ENCODE results near the gene AKAP13. TPM values are rescaled to one million over a fixed set of nuclear protein-coding genes. Genes with fewer than 3 reads are reported as not detected.
A peak's percentile ranks its signal among the peaks of the same experiment; 100 is the strongest.
"Not testable (repeated sequence)": the region's sequence is repeated elsewhere in the genome, so short reads cannot be mapped to it uniquely, and the experiment has no call there.

The AKAP13 gene
- total RNA-seq, 4 donors from 2014 or later: 57.3 to 178 (median 81.5) TPM

GRCh38 chr15:85657132-85657531 is 276.7 kb downstream of the AKAP13 start:
- intact Hi-C loops (cut with DNase I): no loop called here
- H3K4me3 ChIP-seq: no peak overlapping the region
- no peak for TF ChIP-seq CTCF (IDR thresholded peaks at IDR 0.05)
- no peak for TF ChIP-seq POLR2A (IDR thresholded peaks at IDR 0.05)
- H3K27ac ChIP-seq: no peak overlapping the region
- 0 to 89% methylated on average over 1 of the region's 1 CpG for WGBS, 2 donors
- no peaks in the 10 kb centered on the region for H3K27me3 ChIP-seq
- no peaks in the 10 kb centered on the region for H3K9me3 ChIP-seq
- H3K36me3 ChIP-seq: peaks cover 0 to 99% (median 4%) of the 10 kb centered on the region in 3 donors
- DNase-seq: no peak
- peaks cover 0 to 6% (median 0%) of the 10 kb centered on the region in 3 donors for H3K4me1 ChIP-seq

- no peak overlapping the region for H3K4me3 ChIP-seq
- H3K27ac ChIP-seq: no peak overlapping the region
- H3K9me3 ChIP-seq: no peaks in the 10 kb centered on the region
- WGBS, 2 donors: 91 to 93% methylated on average over 3 of the region's 3 CpGs
- no peaks in the 10 kb centered on the region for H3K4me1 ChIP-seq
- DNase-seq: no peak
- H3K36me3 ChIP-seq: peaks cover 0 to 99% (median 4%) of the 10 kb centered on the region in 3 donors
- H3K27me3 ChIP-seq: no peaks in the 10 kb centered on the region
- TF ChIP-seq POLR2A (IDR thresholded peaks at IDR 0.05) (no peak), CTCF (IDR thresholded peaks at IDR 0.05) (no peak)
- intact Hi-C loops (cut with DNase I): no loop called here
Measured at GRCh38 chr15:85658816-85659215, 278.4 kb downstream of the AKAP13 start.

- H3K27me3 ChIP-seq: no peaks in the 10 kb centered on the region
- no peak for TF ChIP-seq CTCF (IDR thresholded peaks at IDR 0.05)
- TF ChIP-seq POLR2A (IDR thresholded peaks at IDR 0.05): no peak
- WGBS, 2 donors: 86 to 87% methylated on average over 3 of the region's 3 CpGs
- intact Hi-C loops (cut with DNase I): no loop called here
- DNase-seq: no peak
- H3K4me3 ChIP-seq: no peak overlapping the region
- no peak overlapping the region for H3K27ac ChIP-seq
- peaks cover 0 to 98% (median 8%) of the 10 kb centered on the region in 3 donors for H3K36me3 ChIP-seq
- H3K9me3 ChIP-seq: no peaks in the 10 kb centered on the region
- peaks cover 0 to 5% (median 0%) of the 10 kb centered on the region in 3 donors for H3K4me1 ChIP-seq
Measured at GRCh38 chr15:85661859-85662258, 281.5 kb downstream of the AKAP13 start.

GRCh38 chr15:85665677-85666076 is 285.3 kb downstream of the AKAP13 start:
- DNase-seq; intact Hi-C loops (cut with DNase I); H3K27me3 ChIP-seq; H3K9me3 ChIP-seq; H3K4me3 ChIP-seq; H3K27ac ChIP-seq: not testable (repeated sequence)
- peaks cover 0 to 92% (median 8%) of the 10 kb centered on the region in 3 donors for H3K36me3 ChIP-seq
- 94 to 95% methylated on average over 4 to 6 of the region's 6 CpGs for WGBS, 2 donors
- H3K4me1 ChIP-seq: peaks cover 11 to 34% (median 12%) of the 10 kb centered on the region in 3 donors

GRCh38 chr15:85667491-85668424 is 287.4 kb downstream of the AKAP13 start:
- DNase-seq: no peak
- peak overlapping the region; percentile 25 to 86 (median 81) for H3K27ac ChIP-seq
- no peaks in the 10 kb centered on the region for H3K27me3 ChIP-seq
- WGBS, 2 donors: 8 to 28% methylated on average over 5 of the region's 5 CpGs
- H3K36me3 ChIP-seq: peaks cover 0 to 92% (median 8%) of the 10 kb centered on the region in 3 donors
- intact Hi-C loops (cut with DNase I): no loop called here
- no peaks in the 10 kb centered on the region for H3K9me3 ChIP-seq
- peaks cover 12 to 53% (median 22%) of the 10 kb centered on the region in 3 donors for H3K4me1 ChIP-seq
- no peak overlapping the region for H3K4me3 ChIP-seq
- no peak for TF ChIP-seq CTCF (IDR thresholded peaks at IDR 0.05)

Data from esophagus squamous epithelium (tissue), 5 donors.